B cell (primary cell): ENCODE measurements around the gene ST6GALNAC3. TPM values are rescaled to one million over a fixed set of nuclear protein-coding genes. Genes with fewer than 3 reads are reported as not detected.

ENCODE experiments used
- ATAC-seq: fragments of 200-7000 bp; cut with Tn5 transposase; one replicate; pipeline ENCODE4 v1.10.0; 2021; ENCODE audit warnings: low read depth, mild to moderate bottlenecking, moderate number of reproducible peaks, moderate library complexity
- CTCF ChIA-PET: fragments of 350-600 bp; sonication (Branson Sonifier 250); formaldehyde crosslinking; loops from one replicate; lab custom pipeline; 2021; ENCODE audit warnings: antibody characterized with exemption, inconsistent platforms; lab: Charles Lee
- POLR2A ChIA-PET: fragments of 350-600 bp; sonication (Branson Sonifier 250); formaldehyde crosslinking; loops from one replicate; lab custom pipeline; 2021; ENCODE audit warnings: antibody characterized with exemption; lab: Charles Lee
- DNase-seq: peaks from one replicate; pipeline ENCODE4 v3.0.0; 2013
- H2AFZ ChIP-seq: 2 replicates; pipeline ENCODE4 v1.6.1; 2012; ENCODE audit warnings: mild to moderate bottlenecking, low read depth, low read length; ENCODE audit not compliant: insufficient read depth, poor library complexity, severe bottlenecking
- H3K27ac ChIP-seq, 2 donors: 1 replicate in 1 of 2; 2 replicates in 1 of 2; pipeline ENCODE4 v1.5.1; 2012 to 2013; ENCODE audit warnings: low read length in 2 of 2, mild to moderate bottlenecking in 2 of 2, moderate library complexity in 1 of 2
- H3K27me3 ChIP-seq, 4 experiments: fragments of 200-600 bp in 1 of 4; sonication (generic) in 1 of 4; replicated peaks in 1 of 4; 1 replicate in 2 of 4; 2 replicates in 2 of 4; pipeline versions ENCODE4 v1.6.1 to v1.7.0; 2013 to 2016; ENCODE audit warnings: low read length in 3 of 4, mild to moderate bottlenecking in 2 of 4, mixed read lengths in 1 of 4, moderate library complexity in 1 of 4; ENCODE audit not compliant: insufficient read depth in 4 of 4, control insufficient read depth in 3 of 4; ENCODE audit errors: control extremely low read depth in 1 of 4
- H3K36me3 ChIP-seq, 2 experiments: replicated peaks in 1 of 2; 1 replicate in 1 of 2; 2 replicates in 1 of 2; pipeline versions ENCODE4 v1.6.1 to v1.7.1; 2013; ENCODE audit warnings: low read length in 1 of 2; ENCODE audit not compliant: insufficient read depth in 2 of 2, control insufficient read depth in 1 of 2; ENCODE audit errors: control extremely low read depth in 1 of 2, extremely low read depth in 1 of 2
- H3K4me1 ChIP-seq, 2 donors: fragments of 200-600 bp in 1 of 2; sonication (generic) in 1 of 2; 1 replicate in 1 of 2; 2 replicates in 1 of 2; pipeline versions ENCODE4 v1.5.1 to v1.6.1; 2013 to 2017; ENCODE audit warnings: low read length in 2 of 2; ENCODE audit not compliant: control insufficient read depth in 2 of 2, insufficient read depth in 2 of 2
- H3K4me2 ChIP-seq: replicated peaks from 2 replicates; pipeline ENCODE3; 2012; ENCODE audit warnings: mild to moderate bottlenecking, low read depth, low read length; ENCODE audit not compliant: poor library complexity, severe bottlenecking
- H3K4me3 ChIP-seq, 5 experiments: fragments of 200-600 bp in 1 of 5; sonication (generic) in 1 of 5; 1 replicate in 3 of 5; 2 replicates in 2 of 5; pipeline versions ENCODE4 v1.5.1 to v1.7.0; 2011 to 2016; ENCODE audit warnings: low read length in 4 of 5, mild to moderate bottlenecking in 4 of 5, low read depth in 2 of 5, control low read depth in 1 of 5, moderate library complexity in 1 of 5; ENCODE audit not compliant: insufficient read depth in 1 of 5; ENCODE audit errors: control extremely low read depth in 1 of 5, extremely low read depth in 1 of 5
- H3K79me2 ChIP-seq: fragments of 200-600 bp; sonication (generic); one replicate; pipeline ENCODE4 v1.6.0; 2016; ENCODE audit warnings: low read length; ENCODE audit not compliant: control insufficient read depth, insufficient read depth
- H3K9ac ChIP-seq: fragments of 200-600 bp; sonication (generic); 2 replicates; pipeline ENCODE4 v1.6.1; 2017; ENCODE audit warnings: mild to moderate bottlenecking, low read length, moderate library complexity
- H3K9me3 ChIP-seq, 3 donors: one replicate each; pipeline versions ENCODE4 v1.6.1 to v1.7.1; 2013; ENCODE audit warnings: low read length in 2 of 3; ENCODE audit not compliant: control insufficient read depth in 2 of 3, insufficient read depth in 1 of 3; ENCODE audit errors: control extremely low read depth in 1 of 3
- H4K20me1 ChIP-seq: 2 replicates; pipeline ENCODE4 v1.6.0; 2012; ENCODE audit warnings: mild to moderate bottlenecking, low read length; ENCODE audit not compliant: insufficient read depth, control insufficient read depth, poor library complexity, severe bottlenecking
- H3K27ac Mint-ChIP-seq: one replicate; pipeline ENCODE4 v1.8.0; 2021; ENCODE audit warnings: mixed read lengths
- H3K27me3 Mint-ChIP-seq: one replicate; pipeline ENCODE4 v1.8.0; 2021; ENCODE audit warnings: mixed read lengths
- H3K4me1 Mint-ChIP-seq: one replicate; pipeline ENCODE4 v1.8.0; 2021; ENCODE audit warnings: mixed read lengths
- H3K4me3 Mint-ChIP-seq: one replicate; pipeline ENCODE4 v1.8.0; 2021; ENCODE audit warnings: mixed read lengths
- H3K9me3 Mint-ChIP-seq: one replicate; pipeline ENCODE4 v1.8.0; 2022; ENCODE audit warnings: mixed read lengths; ENCODE audit not compliant: insufficient read depth
- CTCF ChIP-seq: fragments of 200-600 bp; IDR thresholded peaks from one replicate; pipeline ENCODE4 v1.8.0; 2022; ENCODE audit warnings: antibody characterized with exemption, mild to moderate bottlenecking
- EZH2 ChIP-seq: IDR thresholded peaks from 2 replicates; pipeline ENCODE4 v1.6.1; 2012; ENCODE audit warnings: borderline replicate concordance, low read depth, mild to moderate bottlenecking, moderate library complexity, low read length; ENCODE audit not compliant: insufficient read depth, poor library complexity, severe bottlenecking
- WGBS: methylation state at CpG from one replicate; pipeline ENCODE4 v1.1.5; 2013; ENCODE audit warnings: missing lambda C conversion rate; ENCODE audit not compliant: insufficient coverage; 5-methylcytosine and 5-hydroxymethylcytosine counted together
- intact Hi-C: fragments of 100-400 bp; cut with micrococcal nuclease; formaldehyde crosslinking; loops from one replicate; pipeline ENCODE4 v1.10.0; 2022
- polyA plus RNA-seq: library from polyadenylated mRNA; depleted of rRNA; stranded (reverse); fragments of >200 nt; gene quantifications from 2 replicates; pipeline ENCODE4 v1.2.3, GENCODE V29; 2012
- total RNA-seq, 2 donors: library from RNA; stranded (reverse); fragments of 120-200 nt in 1 of 2; gene quantifications; 1 replicate in 1 of 2; 2 replicates in 1 of 2; pipeline versions ENCODE4 v1.2.3 to v1.2.4, GENCODE V29; 2013 to 2022

ST6GALNAC3 gene
- total and polyA plus RNA-seq, 2 donors (not counting 1 experiment from before 2014, with no cell fraction given) = 3.0 to 17.3 TPM

DNA sequence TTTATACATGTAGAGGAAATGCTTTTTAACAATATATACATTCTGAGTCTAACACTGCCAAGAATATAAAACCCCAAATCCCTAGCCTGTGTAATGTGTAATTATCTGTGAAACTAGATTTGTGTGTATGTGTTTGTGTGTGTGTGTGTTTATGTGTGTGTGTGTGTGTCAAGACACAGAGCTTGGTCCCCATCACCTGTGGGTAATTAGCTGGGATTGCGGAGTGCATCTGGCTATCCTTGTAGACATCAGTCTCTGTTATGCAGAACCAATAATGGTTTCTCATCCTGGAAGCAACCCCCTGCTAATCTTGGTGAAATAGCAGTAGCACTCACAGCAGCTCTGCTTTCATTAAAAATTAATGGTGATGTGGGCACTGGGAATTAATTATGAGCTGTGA lies 26.3 kb upstream of the ST6GALNAC3 start:
- Histone ChIP-seq H3K4me3 (no peak overlapping the region), H3K4me2 (no peak overlapping the region), H4K20me1 (no peaks in the 10 kb centered on the region), H3K9me3 (no peaks in the 10 kb centered on the region), H3K79me2 (no peaks in the 10 kb centered on the region), H3K9ac (no peak overlapping the region), H3K27me3 (peaks cover 0 to 4% (median 0%) of the 10 kb centered on the region in 4 experiments), H3K27ac (no peak overlapping the region), H2AFZ (no peak overlapping the region), H3K4me1 (no peaks in the 10 kb centered on the region), H3K36me3 (no peaks in the 10 kb centered on the region)
- Mint-ChIP-seq H3K27me3 (peaks cover 22% of the 10 kb centered on the region), H3K27ac (no peak overlapping the region), H3K9me3 (no peaks in the 10 kb centered on the region), H3K4me3 (no peak overlapping the region), H3K4me1 (no peaks in the 10 kb centered on the region)
- intact Hi-C loops = no loop called here
- ChIA-PET POLR2A (no interaction called here), CTCF (no interaction called here)
- 100% methylated on average over 1 of the region's 1 CpG for WGBS
- no peak for TF ChIP-seq EZH2
- TF ChIP-seq CTCF = no peak
- DNase-seq (no peak), ATAC-seq (no peak)

GRCh38 chr1:76048926-76049325 lies 25.6 kb upstream of the ST6GALNAC3 start:
- Histone ChIP-seq H3K27ac (no peak overlapping the region), H3K4me3 (no peak overlapping the region), H3K9ac (no peak overlapping the region), H3K27me3 (peaks cover 0 to 5% (median 0%) of the 10 kb centered on the region in 4 experiments), H4K20me1 (no peaks in the 10 kb centered on the region), H3K4me1 (no peaks in the 10 kb centered on the region), H2AFZ (no peak overlapping the region), H3K79me2 (no peaks in the 10 kb centered on the region), H3K9me3 (no peaks in the 10 kb centered on the region), H3K36me3 (no peaks in the 10 kb centered on the region), H3K4me2 (no peak overlapping the region)
- no peak overlapping the region for H3K4me3 Mint-ChIP-seq
- peaks cover 22% of the 10 kb centered on the region for H3K27me3 Mint-ChIP-seq
- intact Hi-C loops = no loop called here
- H3K4me1 Mint-ChIP-seq = no peaks in the 10 kb centered on the region
- no peak overlapping the region for H3K27ac Mint-ChIP-seq
- CTCF ChIA-PET = no interaction called here
- POLR2A ChIA-PET = no interaction called here
- H3K9me3 Mint-ChIP-seq = no peaks in the 10 kb centered on the region
- no peak for DNase-seq
- WGBS = no CpG with 5 or more reads among the region's 1 CpG
- ATAC-seq = no peak
- TF ChIP-seq EZH2 (no peak), CTCF (no peak)
